Measurements from ENCODE around the gene NDST1. TPM values are rescaled to one million over a fixed set of nuclear protein-coding genes. Genes with fewer than 3 reads are reported as not detected.

NDST1 gene
- total RNA-seq, 1 donor from 2014 or later = 57.9 TPM

GRCh38 chr5:150519560-150519945 is 11.6 kb downstream of the NDST1 start:
- ATAC-seq = no peak
- intact Hi-C loops (cut with micrococcal nuclease) = no loop called here
- no peak for DNase-seq

- intact Hi-C loops (cut with micrococcal nuclease) = no loop called here
- no peak for DNase-seq
- ATAC-seq = no peak
Observed at GRCh38 chr5:150519978-150520377, 12.0 kb downstream of the NDST1 start.

- DNase-seq (no peak), ATAC-seq (no peak)
- intact Hi-C loops (cut with micrococcal nuclease) = no loop called here
Observed at GRCh38 chr5:150520747-150521521, 13.0 kb downstream of the NDST1 start.

- intact Hi-C loops (cut with micrococcal nuclease) = no loop called here
- DNase-seq = no peak
- no peak for ATAC-seq
Observed at GRCh38 chr5:150521522-150521817, 13.5 kb downstream of the NDST1 start.

GRCh38 chr5:150521939-150522503 is 14.1 kb downstream of the NDST1 start:
- intact Hi-C loops (cut with micrococcal nuclease) = no loop called here
- no peak for ATAC-seq
- DNase-seq = no peak

- intact Hi-C loops (cut with micrococcal nuclease) = no loop called here
- DNase-seq = peak; percentile 83
- peak; percentile 92 for ATAC-seq
Observed at GRCh38 chr5:150522504-150523414, 14.8 kb downstream of the NDST1 start.

- intact Hi-C loops (cut with micrococcal nuclease) = no loop called here
- ATAC-seq = peak; percentile 51
- no peak for DNase-seq
Observed at GRCh38 chr5:150523472-150524350, 15.8 kb downstream of the NDST1 start.

GRCh38 chr5:150525163-150525562 is 17.2 kb downstream of the NDST1 start:
- peak; percentile 6 for ATAC-seq
- intact Hi-C loops (cut with micrococcal nuclease) = no loop called here
- DNase-seq = no peak

GRCh38 chr5:150525781-150526180 is 17.9 kb downstream of the NDST1 start:
- no peak for ATAC-seq
- intact Hi-C loops (cut with micrococcal nuclease) = no loop called here
- no peak for DNase-seq

GRCh38 chr5:150527038-150527437 is 19.1 kb downstream of the NDST1 start:
- DNase-seq (no peak), ATAC-seq (no peak)
- intact Hi-C loops (cut with micrococcal nuclease) = no loop called here

GRCh38 chr5:150527808-150528207 is 19.9 kb downstream of the NDST1 start:
- DNase-seq (no peak), ATAC-seq (no peak)
- intact Hi-C loops (cut with micrococcal nuclease) = no loop called here

- DNase-seq = no peak
- intact Hi-C loops (cut with micrococcal nuclease) = no loop called here
- no peak for ATAC-seq
Observed at GRCh38 chr5:150528924-150529546, 21.1 kb downstream of the NDST1 start.

- intact Hi-C loops (cut with micrococcal nuclease) = no loop called here
- ATAC-seq = no peak
- no peak for DNase-seq
Observed at GRCh38 chr5:150529555-150529954, 21.6 kb downstream of the NDST1 start.

- no peak for DNase-seq
- intact Hi-C loops (cut with micrococcal nuclease) = no loop called here
- no peak for ATAC-seq
Observed at GRCh38 chr5:150530423-150530822, 22.5 kb downstream of the NDST1 start.

- intact Hi-C loops (cut with micrococcal nuclease) = no loop called here
- DNase-seq = no peak
- ATAC-seq = no peak
Observed at GRCh38 chr5:150530951-150531588, 23.1 kb downstream of the NDST1 start.

GRCh38 chr5:150531686-150532085 is 23.8 kb downstream of the NDST1 start:
- no peak for ATAC-seq
- DNase-seq = no peak
- intact Hi-C loops (cut with micrococcal nuclease) = no loop called here

- ATAC-seq (no peak), DNase-seq (no peak)
- intact Hi-C loops (cut with micrococcal nuclease) = no loop called here
Observed at GRCh38 chr5:150532151-150532550, 24.2 kb downstream of the NDST1 start.

- DNase-seq = no peak
- ATAC-seq = peak; percentile 71
- intact Hi-C loops (cut with micrococcal nuclease) = no loop called here
Observed at GRCh38 chr5:150532996-150533395, 25.1 kb downstream of the NDST1 start.
